GM12878 (cell line): Measurements from ENCODE around the gene TSHB.

Experiments
- BHLHE40 ChIP-seq, 2 experiments: fragments of 450-650 bp in 1 of 2; IDR thresholded peaks; 2 replicates each; pipeline ENCODE4 v1.6.1; 2011 to 2017; ENCODE audit warnings: low read depth in 2 of 2, borderline replicate concordance in 1 of 2, improper control_type of control experiment in 1 of 2, low read length in 1 of 2, mild to moderate bottlenecking in 1 of 2
- CREB1 ChIP-seq: IDR thresholded peaks from 2 replicates; pipeline ENCODE4 v1.6.1; 2012; ENCODE audit warnings: low read depth, mild to moderate bottlenecking, inconsistent platforms
- EP300 ChIP-seq, 2 experiments: fragments of 150-350 bp in 1 of 2; IDR thresholded peaks; 2 replicates each; pipeline ENCODE4 v1.6.1; 2011 to 2012; ENCODE audit warnings: low read depth in 2 of 2, low read length in 2 of 2, borderline replicate concordance in 1 of 2, improper control_type of control experiment in 1 of 2, inconsistent platforms in 1 of 2; ENCODE audit not compliant: control insufficient read depth in 1 of 2
- EZH2 ChIP-seq: IDR thresholded peaks from 2 replicates; pipeline ENCODE4 v1.6.1; 2012; ENCODE audit warnings: low read depth, mild to moderate bottlenecking, control low read depth, inconsistent platforms, low read length, borderline replicate concordance; ENCODE audit not compliant: control insufficient read depth
- GABPA ChIP-seq: IDR thresholded peaks from 2 replicates; pipeline ENCODE4 v1.6.1; 2014; ENCODE audit warnings: antibody characterized with exemption, low read depth, mild to moderate bottlenecking, inconsistent platforms
- RAD21 ChIP-seq: IDR thresholded peaks from 2 replicates; pipeline ENCODE4 v1.6.1; 2011; ENCODE audit warnings: mild to moderate bottlenecking, low read depth, low read length, moderate library complexity; ENCODE audit not compliant: insufficient read depth
- SPI1 ChIP-seq: IDR thresholded peaks from 2 replicates; pipeline ENCODE4 v1.6.1; 2011; ENCODE audit warnings: low read depth, mild to moderate bottlenecking, low read length, moderate library complexity, borderline replicate concordance; ENCODE audit not compliant: insufficient read depth
- TAF1 ChIP-seq: IDR thresholded peaks from 2 replicates; pipeline ENCODE4 v1.6.1; 2011; ENCODE audit warnings: mild to moderate bottlenecking, low read depth, low read length, borderline replicate concordance
- TF ChIP-seq, protein P1 (sequence below), 3 experiments: IDR thresholded peaks in 2 of 3; conservative IDR thresholded peaks in 1 of 3; 2 replicates each; pipeline ENCODE4 v1.5.1; 2011; ENCODE audit warnings: low read depth in 3 of 3, low read length in 3 of 3, mild to moderate bottlenecking in 3 of 3, control low read depth in 2 of 3, moderate library complexity in 2 of 3, inconsistent platforms in 1 of 3, mixed read lengths in 1 of 3; ENCODE audit not compliant: control insufficient read depth in 2 of 3, insufficient read depth in 1 of 3; ENCODE audit errors: extremely low read depth in 1 of 3
- TF ChIP-seq, protein P2 (sequence below): IDR thresholded peaks from 2 replicates; pipeline ENCODE4 v1.6.1; 2012; ENCODE audit warnings: mild to moderate bottlenecking, low read depth, low read length
- TF ChIP-seq, protein P3 (sequence below): IDR thresholded peaks from 2 replicates; pipeline ENCODE4 v1.6.1; 2012; ENCODE audit warnings: low read length, inconsistent platforms
- TF ChIP-seq, protein P4 (sequence below): fragments of 450-650 bp; IDR thresholded peaks from 2 replicates; pipeline ENCODE4 v1.6.1; 2016; ENCODE audit warnings: mild to moderate bottlenecking, moderate library complexity, borderline replicate concordance

DNA sequence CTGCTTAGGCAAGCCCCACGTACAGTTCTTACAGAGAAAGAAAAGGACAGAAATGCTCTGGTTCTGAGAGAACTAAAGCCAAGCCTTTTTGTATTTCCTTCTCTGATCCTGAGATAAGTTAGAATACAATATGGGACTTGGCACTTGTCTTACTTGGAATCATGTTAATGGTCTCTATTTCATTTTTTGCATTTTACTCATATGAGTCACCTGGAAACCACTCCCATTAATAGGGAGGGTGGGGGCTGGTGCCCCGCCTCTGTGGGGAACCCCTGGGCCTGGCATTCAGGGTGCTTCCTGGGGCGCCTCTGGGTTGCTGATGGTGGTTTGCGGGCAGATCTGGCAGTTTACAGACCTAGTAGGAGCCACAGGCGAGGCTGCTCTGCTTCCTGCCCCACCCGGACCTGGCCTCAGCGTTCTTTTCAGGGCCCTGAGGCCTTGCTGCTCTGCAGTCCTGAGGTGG is 32.9 kb downstream of the TSHB start:
- TF ChIP-seq SPI1 (no peak), CREB1 (no peak), TAF1 (no peak), RAD21 (no peak), EP300 (IDR thresholded peaks at IDR 0.05; ENCODE audit: borderline replicate concordance in 1 of 2, control insufficient read depth in 1 of 2, low read depth in 2 of 2, low read length in 2 of 2) (no peak), GABPA (no peak), BHLHE40 (IDR thresholded peaks at IDR 0.05; ENCODE audit: borderline replicate concordance in 1 of 2, low read depth in 2 of 2, low read length in 1 of 2) (no peak), EZH2 (no peak)
- TF ChIP-seq, protein P1, sequence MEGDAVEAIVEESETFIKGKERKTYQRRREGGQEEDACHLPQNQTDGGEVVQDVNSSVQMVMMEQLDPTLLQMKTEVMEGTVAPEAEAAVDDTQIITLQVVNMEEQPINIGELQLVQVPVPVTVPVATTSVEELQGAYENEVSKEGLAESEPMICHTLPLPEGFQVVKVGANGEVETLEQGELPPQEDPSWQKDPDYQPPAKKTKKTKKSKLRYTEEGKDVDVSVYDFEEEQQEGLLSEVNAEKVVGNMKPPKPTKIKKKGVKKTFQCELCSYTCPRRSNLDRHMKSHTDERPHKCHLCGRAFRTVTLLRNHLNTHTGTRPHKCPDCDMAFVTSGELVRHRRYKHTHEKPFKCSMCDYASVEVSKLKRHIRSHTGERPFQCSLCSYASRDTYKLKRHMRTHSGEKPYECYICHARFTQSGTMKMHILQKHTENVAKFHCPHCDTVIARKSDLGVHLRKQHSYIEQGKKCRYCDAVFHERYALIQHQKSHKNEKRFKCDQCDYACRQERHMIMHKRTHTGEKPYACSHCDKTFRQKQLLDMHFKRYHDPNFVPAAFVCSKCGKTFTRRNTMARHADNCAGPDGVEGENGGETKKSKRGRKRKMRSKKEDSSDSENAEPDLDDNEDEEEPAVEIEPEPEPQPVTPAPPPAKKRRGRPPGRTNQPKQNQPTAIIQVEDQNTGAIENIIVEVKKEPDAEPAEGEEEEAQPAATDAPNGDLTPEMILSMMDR (IDR thresholded peaks at IDR 0.05 in 2 of 3, conservative IDR thresholded peaks at IDR 0.05 in 1 of 3; ENCODE audit: control insufficient read depth in 2 of 3, extremely low read depth in 1 of 3, insufficient read depth in 1 of 3, low read depth in 3 of 3, low read length in 3 of 3): no peak
- TF ChIP-seq, protein P2, sequence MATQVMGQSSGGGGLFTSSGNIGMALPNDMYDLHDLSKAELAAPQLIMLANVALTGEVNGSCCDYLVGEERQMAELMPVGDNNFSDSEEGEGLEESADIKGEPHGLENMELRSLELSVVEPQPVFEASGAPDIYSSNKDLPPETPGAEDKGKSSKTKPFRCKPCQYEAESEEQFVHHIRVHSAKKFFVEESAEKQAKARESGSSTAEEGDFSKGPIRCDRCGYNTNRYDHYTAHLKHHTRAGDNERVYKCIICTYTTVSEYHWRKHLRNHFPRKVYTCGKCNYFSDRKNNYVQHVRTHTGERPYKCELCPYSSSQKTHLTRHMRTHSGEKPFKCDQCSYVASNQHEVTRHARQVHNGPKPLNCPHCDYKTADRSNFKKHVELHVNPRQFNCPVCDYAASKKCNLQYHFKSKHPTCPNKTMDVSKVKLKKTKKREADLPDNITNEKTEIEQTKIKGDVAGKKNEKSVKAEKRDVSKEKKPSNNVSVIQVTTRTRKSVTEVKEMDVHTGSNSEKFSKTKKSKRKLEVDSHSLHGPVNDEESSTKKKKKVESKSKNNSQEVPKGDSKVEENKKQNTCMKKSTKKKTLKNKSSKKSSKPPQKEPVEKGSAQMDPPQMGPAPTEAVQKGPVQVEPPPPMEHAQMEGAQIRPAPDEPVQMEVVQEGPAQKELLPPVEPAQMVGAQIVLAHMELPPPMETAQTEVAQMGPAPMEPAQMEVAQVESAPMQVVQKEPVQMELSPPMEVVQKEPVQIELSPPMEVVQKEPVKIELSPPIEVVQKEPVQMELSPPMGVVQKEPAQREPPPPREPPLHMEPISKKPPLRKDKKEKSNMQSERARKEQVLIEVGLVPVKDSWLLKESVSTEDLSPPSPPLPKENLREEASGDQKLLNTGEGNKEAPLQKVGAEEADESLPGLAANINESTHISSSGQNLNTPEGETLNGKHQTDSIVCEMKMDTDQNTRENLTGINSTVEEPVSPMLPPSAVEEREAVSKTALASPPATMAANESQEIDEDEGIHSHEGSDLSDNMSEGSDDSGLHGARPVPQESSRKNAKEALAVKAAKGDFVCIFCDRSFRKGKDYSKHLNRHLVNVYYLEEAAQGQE: no peak
- TF ChIP-seq, protein P3, sequence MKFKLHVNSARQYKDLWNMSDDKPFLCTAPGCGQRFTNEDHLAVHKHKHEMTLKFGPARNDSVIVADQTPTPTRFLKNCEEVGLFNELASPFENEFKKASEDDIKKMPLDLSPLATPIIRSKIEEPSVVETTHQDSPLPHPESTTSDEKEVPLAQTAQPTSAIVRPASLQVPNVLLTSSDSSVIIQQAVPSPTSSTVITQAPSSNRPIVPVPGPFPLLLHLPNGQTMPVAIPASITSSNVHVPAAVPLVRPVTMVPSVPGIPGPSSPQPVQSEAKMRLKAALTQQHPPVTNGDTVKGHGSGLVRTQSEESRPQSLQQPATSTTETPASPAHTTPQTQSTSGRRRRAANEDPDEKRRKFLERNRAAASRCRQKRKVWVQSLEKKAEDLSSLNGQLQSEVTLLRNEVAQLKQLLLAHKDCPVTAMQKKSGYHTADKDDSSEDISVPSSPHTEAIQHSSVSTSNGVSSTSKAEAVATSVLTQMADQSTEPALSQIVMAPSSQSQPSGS: no peak
- TF ChIP-seq, protein P4, sequence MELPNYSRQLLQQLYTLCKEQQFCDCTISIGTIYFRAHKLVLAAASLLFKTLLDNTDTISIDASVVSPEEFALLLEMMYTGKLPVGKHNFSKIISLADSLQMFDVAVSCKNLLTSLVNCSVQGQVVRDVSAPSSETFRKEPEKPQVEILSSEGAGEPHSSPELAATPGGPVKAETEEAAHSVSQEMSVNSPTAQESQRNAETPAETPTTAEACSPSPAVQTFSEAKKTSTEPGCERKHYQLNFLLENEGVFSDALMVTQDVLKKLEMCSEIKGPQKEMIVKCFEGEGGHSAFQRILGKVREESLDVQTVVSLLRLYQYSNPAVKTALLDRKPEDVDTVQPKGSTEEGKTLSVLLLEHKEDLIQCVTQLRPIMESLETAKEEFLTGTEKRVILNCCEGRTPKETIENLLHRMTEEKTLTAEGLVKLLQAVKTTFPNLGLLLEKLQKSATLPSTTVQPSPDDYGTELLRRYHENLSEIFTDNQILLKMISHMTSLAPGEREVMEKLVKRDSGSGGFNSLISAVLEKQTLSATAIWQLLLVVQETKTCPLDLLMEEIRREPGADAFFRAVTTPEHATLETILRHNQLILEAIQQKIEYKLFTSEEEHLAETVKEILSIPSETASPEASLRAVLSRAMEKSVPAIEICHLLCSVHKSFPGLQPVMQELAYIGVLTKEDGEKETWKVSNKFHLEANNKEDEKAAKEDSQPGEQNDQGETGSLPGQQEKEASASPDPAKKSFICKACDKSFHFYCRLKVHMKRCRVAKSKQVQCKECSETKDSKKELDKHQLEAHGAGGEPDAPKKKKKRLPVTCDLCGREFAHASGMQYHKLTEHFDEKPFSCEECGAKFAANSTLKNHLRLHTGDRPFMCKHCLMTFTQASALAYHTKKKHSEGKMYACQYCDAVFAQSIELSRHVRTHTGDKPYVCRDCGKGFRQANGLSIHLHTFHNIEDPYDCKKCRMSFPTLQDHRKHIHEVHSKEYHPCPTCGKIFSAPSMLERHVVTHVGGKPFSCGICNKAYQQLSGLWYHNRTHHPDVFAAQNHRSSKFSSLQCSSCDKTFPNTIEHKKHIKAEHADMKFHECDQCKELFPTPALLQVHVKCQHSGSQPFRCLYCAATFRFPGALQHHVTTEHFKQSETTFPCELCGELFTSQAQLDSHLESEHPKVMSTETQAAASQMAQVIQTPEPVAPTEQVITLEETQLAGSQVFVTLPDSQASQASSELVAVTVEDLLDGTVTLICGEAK: no peak
